Left colon (tissue), 2 donors: Measurements from ENCODE around the gene KIAA1614. TPM values are rescaled to one million over a fixed set of nuclear protein-coding genes. Genes with fewer than 3 reads are reported as not detected.

ENCODE experiments used
- ATAC-seq: fragments of 200-7000 bp; cut with Tn5 transposase; one replicate; pipeline ENCODE4 v1.9.1; 2020; ENCODE audit warnings: mild to moderate bottlenecking, moderate library complexity
- DNase-seq, 2 donors: peaks; one replicate each; pipeline ENCODE4 v3.0.0-alpha.2; 2020
- intact Hi-C, 2 donors: fragments of 100-400 bp; cut with DNase I in 1 of 2; cut with micrococcal nuclease in 1 of 2; formaldehyde crosslinking; loops; one replicate each; pipeline versions ENCODE4 v1.11.2 to v1.14.0; 2022; cut with DNase I, micrococcal nuclease
- long read RNA-seq: library from polyadenylated mRNA; unstranded; transcript quantifications from one replicate; pipeline ENCODE4 v2.0.0, GENCODE V29; 2021
- total RNA-seq, 2 donors: library from RNA; stranded (reverse); fragmentation: NEBNext Ultra II Directional; extraction: Animal tissue kit (Norgen Biotek cat#: 25700); gene quantifications; one replicate each; pipeline ENCODE4 v1.2.1, GENCODE V29; 2021
- donor health status: DM: no; HTN: no; CAD: no.
- donor health status: DM: yes; HTN: yes; CAD: no.

KIAA1614 gene, protein sequence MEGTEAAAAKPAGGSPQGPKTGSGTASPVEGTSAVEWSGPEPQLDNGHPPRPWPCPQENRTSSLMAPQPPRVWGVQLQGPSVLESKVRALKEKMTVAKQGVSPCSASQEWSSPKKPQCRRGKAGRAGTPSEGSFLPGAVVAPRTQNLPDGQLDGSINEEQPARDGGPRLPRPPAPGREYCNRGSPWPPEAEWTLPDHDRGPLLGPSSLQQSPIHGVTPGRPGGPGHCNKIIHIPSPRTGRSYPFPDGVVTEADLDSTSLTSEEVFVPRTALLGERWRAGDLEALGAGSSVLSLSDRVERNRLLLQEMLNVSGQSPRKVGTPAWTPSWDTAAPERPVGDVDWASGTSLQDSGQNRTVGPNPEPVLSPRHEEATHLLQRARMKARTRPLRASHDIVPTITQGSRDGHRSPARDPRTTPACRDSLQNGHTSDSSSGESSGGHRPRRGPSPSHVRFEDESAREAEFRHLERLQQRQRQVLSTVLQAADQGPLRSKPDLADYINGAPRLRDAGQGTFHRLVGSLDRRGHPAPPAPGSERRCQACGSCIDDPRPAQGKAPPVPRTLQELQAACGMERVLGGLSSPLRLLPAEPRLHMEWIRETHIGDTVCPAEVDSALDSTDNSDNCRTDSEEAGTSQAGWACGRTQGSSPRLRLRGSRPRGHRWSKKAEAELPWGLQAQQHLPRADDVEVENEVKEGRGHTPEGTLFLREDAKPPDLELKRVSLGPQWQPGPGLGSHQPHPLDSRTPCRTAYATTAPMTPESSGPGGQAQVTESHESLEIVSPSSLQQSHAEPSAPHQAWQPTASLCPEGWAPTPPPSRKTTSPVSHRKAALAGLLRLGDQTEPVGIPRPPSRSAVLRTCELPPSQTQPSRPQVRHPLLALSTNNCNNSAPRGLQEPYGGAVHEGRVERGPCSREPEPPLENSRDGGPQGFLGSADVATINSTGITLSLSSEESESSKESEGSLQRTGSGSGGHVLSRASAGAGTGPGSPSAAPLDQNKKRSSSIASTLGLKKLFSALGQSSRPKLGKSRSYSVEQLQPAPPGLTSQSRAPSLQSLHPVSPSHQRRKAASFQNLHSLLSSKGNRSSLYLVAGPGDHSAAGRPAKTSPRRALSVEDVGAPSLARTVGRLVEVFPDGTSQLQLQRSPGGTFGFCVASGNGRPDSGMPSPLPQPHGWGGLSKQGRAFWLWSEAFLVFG
- total RNA-seq, result 1 to 10 TPM in 1 of 2 donors, under 1 TPM in 1; 0.67 to 1.6 TPM
- long read RNA-seq, partial matches to known transcripts, result 0 of 1 reads
- long read RNA-seq, other reads (novel, unspliced or antisense), result 1 of 1 reads

DNA sequence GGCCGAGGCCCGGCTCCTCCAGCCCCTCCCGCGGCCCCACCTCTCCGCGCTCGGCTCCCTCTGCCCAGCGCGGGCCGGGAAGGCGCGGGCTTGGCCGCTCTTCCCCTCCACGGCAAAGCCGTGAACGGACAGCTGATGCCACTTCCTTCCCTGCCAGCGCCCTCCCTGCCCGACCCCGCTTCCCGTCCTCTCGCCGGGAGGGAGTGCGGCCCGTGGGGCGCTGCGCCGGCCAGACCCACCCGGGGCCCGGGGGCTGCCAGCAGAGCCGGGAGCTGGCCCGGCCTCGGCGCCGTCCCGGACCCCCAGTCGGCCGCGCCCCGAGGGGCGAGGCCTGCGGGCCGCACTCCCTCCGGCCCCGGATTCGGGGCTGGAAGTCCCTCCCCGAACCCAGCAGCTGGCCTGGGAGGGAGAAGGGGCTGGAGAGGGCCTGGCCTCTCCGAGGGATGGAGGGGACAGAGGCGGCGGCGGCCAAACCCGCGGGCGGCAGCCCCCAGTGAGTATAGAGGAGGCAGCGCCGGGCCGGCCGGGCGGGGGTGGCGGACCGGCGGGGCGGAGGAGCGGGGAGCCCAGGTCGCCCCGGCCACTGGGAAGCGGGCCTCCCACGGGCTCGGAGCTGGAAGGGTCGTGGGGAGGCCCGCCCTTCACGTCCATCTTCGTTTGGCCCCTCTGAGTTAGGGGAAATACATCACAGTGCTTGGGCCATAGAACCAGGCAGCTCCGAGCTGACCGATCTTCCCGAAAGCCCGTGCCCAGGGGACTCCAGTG, at the start of gene KIAA1614:
KIAA1614 (plus strand) TSS at position 97 of the 765 bp plus-strand sequence; CDS start at position 444, 347 bp downstream.
- peak; percentile 25 to 26 for DNase-seq
- intact Hi-C loops, result no loop called here
- peak; percentile 63 for ATAC-seq

DNA sequence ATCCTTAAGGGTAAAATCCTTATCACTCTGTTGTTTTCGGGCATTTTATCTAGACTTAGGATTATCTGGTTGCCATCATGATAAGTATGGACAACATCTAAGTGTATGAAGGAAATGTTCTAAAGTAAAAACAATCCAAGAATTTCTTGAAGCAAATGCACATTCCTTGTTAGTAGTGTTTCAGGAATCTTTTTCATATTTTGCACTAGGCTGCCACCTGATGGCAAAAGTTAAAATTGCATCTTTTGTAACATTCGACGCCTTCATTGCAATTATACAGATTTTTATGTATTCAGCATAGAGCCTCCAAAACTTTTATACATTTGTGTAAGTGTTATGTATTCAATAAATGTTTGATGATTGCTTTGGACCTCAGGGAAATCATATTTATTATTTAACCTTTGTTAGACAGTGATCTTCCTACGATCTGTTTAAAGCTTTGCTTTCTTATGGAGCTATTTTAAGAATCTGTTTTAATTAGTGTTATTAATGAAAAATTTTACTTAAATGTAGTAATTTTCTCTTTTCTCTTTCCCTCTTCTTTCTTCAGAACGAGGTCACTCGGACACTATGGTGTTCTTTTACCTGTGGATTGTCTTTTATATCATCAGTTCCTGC, 49.4 kb upstream of the KIAA1614 start:
- no peak for DNase-seq
- intact Hi-C loops, result loop anchor here (5.0 to 10.0 kb wide), 4 partner anchors 231 to 348 kb away; partner anchors contain the start of gene XPR1 (in 1 of the 2)
- peak; percentile 46 for ATAC-seq

DNA sequence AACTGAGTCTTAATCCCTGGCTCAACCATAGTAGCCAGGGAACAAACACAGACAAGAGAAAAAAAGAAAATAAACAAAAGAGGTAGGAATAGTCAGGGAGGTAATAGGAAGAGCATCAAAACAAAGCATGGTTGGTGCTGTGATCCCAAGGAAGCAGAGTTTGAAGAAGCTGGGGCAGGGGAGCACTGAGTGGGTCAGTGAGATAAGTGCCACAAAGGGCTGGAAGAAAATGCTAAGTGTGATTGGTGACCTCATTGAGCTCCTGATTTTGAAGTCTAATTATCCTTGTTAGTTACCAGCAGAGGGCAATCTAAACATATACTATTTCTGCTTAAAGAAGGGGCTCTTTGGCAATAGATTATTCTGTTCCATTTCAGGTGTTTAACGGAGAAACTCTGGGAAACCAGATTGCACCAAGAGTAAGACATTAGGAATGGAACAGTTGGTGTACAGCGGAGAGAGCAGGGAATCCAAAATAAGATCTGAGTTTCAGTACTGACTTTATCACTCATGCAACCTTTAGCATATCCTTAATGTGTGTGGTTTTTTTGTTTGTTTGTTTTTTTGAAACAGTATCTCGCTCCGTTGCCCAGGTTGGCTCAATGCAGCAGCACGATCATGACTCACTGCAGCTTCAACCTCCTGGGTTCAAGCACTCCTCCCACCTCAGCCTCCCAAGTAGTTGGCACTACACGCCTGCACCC, 30.7 kb upstream of the KIAA1614 start:
- ATAC-seq (peak; percentile 51), DNase-seq (no peak)
- intact Hi-C loops, result no loop called here

DNA sequence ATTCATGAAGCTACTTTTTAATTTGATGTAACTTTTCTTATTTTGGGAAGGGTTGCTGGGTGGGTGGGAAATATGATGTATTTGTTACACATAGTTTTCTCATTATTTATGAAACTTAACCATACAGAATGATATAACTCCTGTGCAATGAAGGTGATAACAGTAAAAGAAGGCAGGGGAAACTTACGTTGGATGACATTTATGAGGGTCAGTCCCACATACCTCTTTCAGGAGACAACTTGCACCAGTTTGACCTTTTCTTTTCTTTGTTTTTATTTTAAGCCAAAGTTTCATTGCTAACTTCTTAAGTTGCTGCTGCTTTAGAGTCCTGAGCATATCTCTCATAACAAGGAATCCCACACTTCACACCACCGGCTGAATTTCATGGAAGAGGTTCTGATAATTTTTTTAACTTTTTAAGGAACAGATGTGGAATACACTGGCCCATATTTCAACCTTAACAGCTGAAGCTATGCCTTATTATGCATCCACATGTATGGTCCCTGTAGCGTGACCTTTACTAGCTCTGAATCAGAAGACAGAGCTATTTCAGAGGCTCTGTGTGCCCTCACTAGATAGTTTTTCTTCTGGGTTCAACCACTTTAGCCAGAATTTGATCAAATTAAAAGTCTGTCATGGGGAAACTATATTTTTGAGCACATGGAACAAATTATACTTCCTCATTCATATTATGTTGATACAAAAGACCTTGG, 28.0 kb upstream of the KIAA1614 start:
- ATAC-seq (no peak), DNase-seq (no peak)
- intact Hi-C loops, result no loop called here

DNA sequence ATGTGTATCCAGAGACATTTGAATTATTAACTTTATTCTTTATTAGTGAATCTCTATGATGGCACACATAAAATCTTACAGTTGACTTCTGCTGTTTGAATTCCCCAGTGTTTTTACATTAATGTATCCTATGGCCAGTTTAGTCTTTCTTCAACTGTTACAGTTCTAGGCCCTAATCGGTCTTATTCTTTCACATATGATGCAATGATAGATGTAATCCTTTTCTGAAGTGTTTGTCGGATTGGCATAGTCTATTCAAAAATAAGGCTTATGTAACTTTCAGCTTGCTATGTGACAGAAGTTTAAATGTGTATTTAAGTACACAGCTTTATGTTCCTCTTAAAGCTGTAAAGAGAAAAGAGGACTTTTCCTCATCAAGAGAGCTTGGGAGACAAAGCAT, 26.4 kb upstream of the KIAA1614 start:
- intact Hi-C loops, result no loop called here
- DNase-seq, result no peak
- no peak for ATAC-seq

DNA sequence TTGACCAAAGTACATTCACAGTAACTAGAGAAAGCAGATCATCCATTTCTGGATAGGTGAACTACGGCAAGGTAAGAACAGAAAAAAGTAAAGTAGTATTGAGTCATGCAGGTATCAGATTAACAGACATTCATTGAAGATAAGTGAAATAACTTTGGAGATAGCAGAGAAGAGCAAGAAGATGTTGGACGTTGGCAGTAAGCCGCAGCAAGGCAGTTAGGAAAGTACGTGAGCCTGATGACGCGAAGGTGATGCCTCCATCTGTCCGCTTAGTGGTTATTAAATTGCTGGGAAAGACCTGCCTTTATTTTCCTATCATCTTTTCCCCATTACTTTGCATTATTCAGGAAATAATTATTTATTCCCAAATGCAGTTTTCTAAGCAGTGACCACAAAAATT, 24.9 kb upstream of the KIAA1614 start:
- intact Hi-C loops, result no loop called here
- ATAC-seq, result no peak
- DNase-seq, result no peak

DNA sequence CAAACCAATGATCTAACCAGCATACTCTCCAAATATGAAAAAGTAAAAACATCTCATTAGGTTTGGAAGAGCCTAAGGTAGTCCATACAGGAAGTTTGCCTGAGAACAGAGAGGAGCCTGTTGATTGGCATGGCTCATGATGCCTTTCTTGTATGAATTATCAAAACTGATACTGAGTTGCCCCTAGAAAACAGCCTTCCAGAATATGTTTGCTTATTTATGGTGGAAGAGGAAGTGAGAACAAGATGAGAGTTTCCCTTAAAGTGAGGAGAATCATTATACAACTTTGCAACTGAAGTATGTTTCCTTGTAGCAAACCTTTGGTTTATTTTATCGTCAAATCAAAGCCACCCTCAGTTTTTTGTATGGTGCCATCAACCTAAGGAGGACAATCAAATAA, 23.8 kb upstream of the KIAA1614 start:
- DNase-seq (no peak), ATAC-seq (no peak)
- intact Hi-C loops, result no loop called here

DNA sequence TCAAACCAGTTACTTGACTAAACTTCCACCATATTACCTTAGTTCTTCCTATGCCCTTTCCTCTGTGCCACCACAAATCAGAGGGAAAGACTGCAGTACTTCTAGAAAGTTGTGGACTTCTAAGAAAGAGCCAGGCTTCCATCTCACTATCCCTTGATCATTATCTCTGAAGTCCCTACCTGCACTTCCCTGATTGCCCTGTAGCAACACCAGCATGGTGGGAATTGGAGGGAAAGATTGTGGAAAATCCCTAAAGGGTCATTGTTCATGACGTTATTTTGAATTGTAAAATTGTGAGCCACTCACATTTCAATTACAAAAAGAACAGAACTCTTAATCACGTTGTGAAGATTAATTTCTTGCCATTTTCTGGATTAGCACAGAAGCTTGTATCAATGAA, 23.4 kb upstream of the KIAA1614 start:
- intact Hi-C loops, result no loop called here
- ATAC-seq (no peak), DNase-seq (no peak)

DNA sequence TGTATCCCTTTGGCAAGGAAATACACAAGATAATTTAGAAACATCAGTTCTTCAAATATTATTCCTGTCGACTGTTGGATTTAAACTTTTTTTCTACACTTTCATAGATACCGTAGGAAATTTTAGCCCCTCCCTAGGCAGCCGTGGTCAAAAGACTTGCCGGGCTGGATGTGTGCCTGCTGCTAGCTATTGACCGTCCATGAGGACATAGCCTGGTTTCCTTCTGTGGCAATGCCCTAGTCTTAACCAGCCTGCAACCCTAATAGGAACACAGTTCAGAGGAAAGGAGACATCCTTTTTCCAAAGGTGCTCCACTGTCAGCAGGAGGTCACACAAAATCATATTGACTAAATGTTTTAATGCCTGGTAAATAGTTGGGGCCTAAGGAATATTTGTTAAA, 20.4 kb upstream of the KIAA1614 start:
- intact Hi-C loops, result loop anchor here in 1 of 2 donors (5.0 kb wide), 1 partner anchor 280 kb away; no protein-coding TSS in a partner anchor
- ATAC-seq (no peak), DNase-seq (no peak)

DNA sequence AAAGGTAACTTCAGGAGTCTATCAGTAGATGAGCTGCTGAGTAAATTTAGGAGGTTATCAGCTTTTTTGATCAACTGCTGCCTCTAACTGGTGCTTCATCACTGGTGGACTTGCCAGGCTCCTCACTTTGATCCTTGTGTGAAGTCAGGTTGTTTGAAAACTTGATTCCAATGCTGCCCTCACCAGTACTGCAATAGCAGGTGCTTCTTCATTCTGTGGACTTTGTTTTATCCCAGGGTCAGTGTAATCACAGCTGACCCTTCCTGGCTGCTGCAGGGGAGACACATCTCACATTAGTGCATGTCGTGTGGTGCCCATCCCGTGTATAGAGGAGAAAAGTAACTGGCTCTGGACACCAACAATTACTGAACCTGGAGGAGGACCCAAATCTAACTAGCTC, 20.0 kb upstream of the KIAA1614 start:
- DNase-seq (no peak), ATAC-seq (peak; percentile 16)
- intact Hi-C loops, result loop anchor here in 1 of 2 donors (5.0 kb wide), 1 partner anchor 280 kb away; no protein-coding TSS in a partner anchor

DNA sequence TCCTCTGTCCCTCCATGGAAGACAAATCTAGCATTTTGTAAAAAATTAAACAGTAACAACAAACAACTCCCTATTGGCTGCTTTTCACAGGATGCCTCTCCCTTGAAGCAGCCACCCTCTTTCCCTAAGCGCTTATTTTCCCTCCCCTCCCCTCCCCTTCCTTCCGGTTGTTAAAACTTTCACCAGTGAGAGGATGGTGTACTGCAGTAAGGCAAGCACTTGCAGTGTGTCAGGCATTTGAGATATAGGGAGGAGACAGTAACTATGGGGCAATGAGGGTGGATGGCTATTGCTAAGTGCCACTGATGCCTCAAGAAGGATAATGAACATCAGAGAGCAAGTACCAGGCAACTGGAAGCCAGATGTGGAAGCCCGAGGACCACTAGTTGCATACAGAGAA, 19.1 kb upstream of the KIAA1614 start:
- no peak for ATAC-seq
- DNase-seq, result no peak
- intact Hi-C loops, result loop anchor here in 1 of 2 donors (5.0 kb wide), 1 partner anchor 279 kb away; no protein-coding TSS in a partner anchor

DNA sequence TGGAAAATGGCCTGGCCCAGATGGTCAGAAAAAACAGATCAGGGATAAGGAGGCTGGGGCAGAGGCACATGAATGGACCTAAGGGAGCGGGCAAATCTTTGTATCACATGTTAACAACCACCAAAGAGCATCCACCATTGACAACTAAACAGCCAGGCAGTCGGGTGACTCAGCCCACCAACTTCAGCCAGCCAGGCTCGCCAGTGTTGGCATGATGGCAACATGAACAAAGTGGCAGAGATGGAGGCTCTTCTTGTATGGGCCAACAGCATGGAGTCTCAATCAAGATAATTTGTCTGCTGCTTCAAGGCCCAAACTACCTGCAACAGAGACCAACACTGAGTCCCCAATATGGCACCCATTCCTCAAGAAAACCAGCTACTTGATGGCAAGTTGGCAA, 16.5 kb upstream of the KIAA1614 start:
- no peak for DNase-seq
- no peak for ATAC-seq
- intact Hi-C loops, result no loop called here

DNA sequence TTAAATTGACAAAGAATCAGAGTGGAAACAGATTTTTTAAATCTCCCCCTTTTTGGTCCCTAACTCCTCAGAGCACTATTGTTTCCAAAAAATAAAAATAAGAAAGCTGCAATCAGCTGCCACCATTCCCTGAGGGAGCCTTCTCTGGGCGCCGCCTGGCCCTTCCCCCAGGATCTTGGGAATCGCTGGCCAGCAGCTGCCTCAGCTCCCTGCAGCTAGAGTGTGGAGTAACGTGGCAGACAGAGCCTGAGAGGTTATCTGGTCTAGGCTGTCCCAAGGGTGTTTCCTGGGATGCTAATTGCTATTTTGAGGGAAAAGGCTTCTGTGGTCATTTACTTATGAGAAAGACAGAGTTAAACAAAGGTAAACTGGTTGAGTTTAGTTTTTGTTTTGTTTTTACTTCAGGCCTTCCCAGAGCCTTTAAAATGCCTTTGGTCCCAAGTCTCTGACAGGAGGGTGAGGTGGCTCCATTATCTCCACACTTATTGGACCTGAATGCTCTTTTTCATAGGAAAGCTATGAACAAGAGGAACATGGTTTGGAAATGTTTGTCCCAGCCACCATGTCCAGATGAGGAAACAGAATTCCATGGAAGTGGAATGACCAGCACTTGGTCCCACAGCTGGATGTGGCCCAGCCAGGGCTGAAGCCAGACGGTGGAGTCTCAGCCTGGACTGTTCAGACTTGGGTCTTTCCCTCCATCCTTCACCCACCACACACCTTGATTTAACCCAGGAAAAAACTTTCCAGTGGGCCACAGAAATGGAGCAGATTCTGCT, 14.1 kb upstream of the KIAA1614 start:
- intact Hi-C loops, result no loop called here
- ATAC-seq (no peak), DNase-seq (no peak)

DNA sequence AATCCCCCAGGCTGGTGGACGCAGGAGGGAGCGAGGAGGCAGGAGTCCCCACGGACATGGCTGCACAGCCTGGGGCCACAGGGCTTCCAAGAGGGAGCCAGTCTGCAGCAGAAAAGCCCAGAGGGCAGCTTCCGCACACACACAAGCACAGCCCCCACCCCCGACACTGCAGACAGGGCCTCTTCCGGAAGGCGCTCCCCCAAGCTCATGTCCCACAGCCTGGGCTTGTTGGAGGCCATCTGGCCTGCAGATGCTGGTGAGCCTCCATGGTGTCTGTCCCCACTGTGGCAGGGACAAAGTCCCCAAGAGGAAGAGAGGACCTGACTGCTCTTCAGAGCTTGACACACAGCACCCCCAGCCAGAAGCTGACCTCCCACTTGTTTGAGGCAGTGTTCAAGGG, 13.4 kb upstream of the KIAA1614 start:
- DNase-seq, result no peak
- intact Hi-C loops, result no loop called here
- no peak for ATAC-seq

DNA sequence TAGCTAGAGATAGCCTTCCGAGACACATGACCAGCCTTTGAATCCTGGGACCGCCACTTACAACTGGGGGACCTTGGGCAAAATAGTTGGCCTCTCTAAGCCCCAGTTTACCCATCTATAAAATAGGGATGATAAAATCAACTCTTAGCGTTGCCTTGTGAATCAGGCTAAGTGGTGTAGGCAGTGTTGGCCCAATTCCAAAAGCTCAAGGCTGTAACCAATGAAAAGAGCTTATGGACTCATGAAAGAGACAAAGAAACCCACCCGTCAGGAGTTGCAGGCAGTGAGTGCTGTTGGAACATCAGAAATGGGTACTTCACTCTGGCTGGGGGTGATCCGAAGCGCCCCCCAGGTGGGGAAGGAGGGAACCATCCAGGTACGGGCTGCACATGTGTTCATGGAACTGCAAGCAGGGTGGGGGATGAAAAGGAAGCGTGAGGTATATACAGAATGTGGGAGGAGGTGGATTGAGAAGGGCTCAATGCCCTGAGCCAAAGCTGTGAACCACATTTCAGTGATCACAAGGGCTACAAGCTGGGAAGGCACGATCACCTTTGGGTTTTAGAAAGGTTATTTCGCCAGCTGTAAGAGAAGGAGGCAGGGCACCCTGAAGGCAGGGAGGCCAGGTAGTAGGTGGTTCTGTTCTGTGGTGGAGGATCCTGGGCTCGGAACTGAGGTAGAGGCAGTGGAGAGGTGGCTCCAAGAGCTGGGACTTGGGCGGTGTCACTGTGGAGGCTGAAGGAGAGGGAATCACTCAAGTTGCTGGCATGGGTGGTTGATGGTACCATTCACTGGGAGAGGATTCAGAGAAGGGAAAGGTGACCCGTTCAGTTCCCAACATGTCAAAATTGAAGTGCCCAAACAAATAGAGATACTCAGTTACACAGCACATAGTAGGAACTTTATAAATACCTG, 11.4 kb upstream of the KIAA1614 start:
- DNase-seq (no peak), ATAC-seq (no peak)
- intact Hi-C loops, result no loop called here
